Astrocyte (in vitro differentiated cells and primary cell): ENCODE measurements around the gene PCSK2.

Source experiments
- CTCF ChIP-seq: IDR thresholded peaks from 2 replicates; pipeline ENCODE4 v1.5.1; 2011; ENCODE audit warnings: low read depth, mild to moderate bottlenecking, inconsistent platforms, low read length, moderate library complexity; ENCODE audit not compliant: insufficient read depth
- EZH2 ChIP-seq: IDR thresholded peaks from 2 replicates; pipeline ENCODE4 v1.6.1; 2012; ENCODE audit warnings: mild to moderate bottlenecking, low read length, inconsistent platforms; ENCODE audit not compliant: insufficient read depth

GRCh38 chr20:17358854-17359253, 132.0 kb downstream of the PCSK2 start:
- TF ChIP-seq CTCF (no peak), EZH2 (no peak)
